GM18526 (cell line): ENCODE measurements around the gene PEAK1.

ENCODE experiments used
- POLR2A ChIP-seq: IDR thresholded peaks from 3 replicates; pipeline ENCODE4 v1.6.1; 2011; ENCODE audit not compliant: insufficient read length; ENCODE audit errors: extremely low read depth

The PEAK1 gene

GRCh38 chr15:77071305-77072223, 348.3 kb downstream of the PEAK1 start:
- TF ChIP-seq POLR2A, result no peak

- TF ChIP-seq POLR2A, result peak; percentile 82
These were observed 349.2 kb downstream of the PEAK1 start, which contains the start of gene TSPAN3 for GRCh38 chr15:77070495-77071304. Gene TSPAN3, minus strand, starts transcription at chr15:77071109. Its CDS starts 155 bp downstream, at chr15:77070954.

- no peak for TF ChIP-seq POLR2A
These were observed 349.8 kb downstream of the PEAK1 start for GRCh38 chr15:77070180-77070494.

GRCh38 chr15:77069521-77070121, 350.3 kb downstream of the PEAK1 start:
- TF ChIP-seq POLR2A, result no peak

- TF ChIP-seq POLR2A, result no peak
These were observed 351.3 kb downstream of the PEAK1 start for GRCh38 chr15:77068633-77069032.

- TF ChIP-seq POLR2A, result no peak
These were observed 352.1 kb downstream of the PEAK1 start for GRCh38 chr15:77067691-77068367.

- TF ChIP-seq POLR2A, result no peak
These were observed 352.8 kb downstream of the PEAK1 start for GRCh38 chr15:77066971-77067690.

GRCh38 chr15:77064539-77065308, 355.2 kb downstream of the PEAK1 start:
- TF ChIP-seq POLR2A, result no peak

- TF ChIP-seq POLR2A, result no peak
These were observed 355.8 kb downstream of the PEAK1 start for GRCh38 chr15:77064063-77064462.

GRCh38 chr15:77063249-77063648, 356.7 kb downstream of the PEAK1 start:
- no peak for TF ChIP-seq POLR2A

GRCh38 chr15:77060546-77060945, 359.4 kb downstream of the PEAK1 start:
- TF ChIP-seq POLR2A, result no peak

GRCh38 chr15:77059786-77060361, 360.0 kb downstream of the PEAK1 start:
- no peak for TF ChIP-seq POLR2A

- TF ChIP-seq POLR2A, result no peak
These were observed 361.4 kb downstream of the PEAK1 start for GRCh38 chr15:77058468-77058867.
